SK-N-SH treated with all-trans-retinoic acid at 6 μM for 48 hours (cell line): ENCODE data around the gene APH1A.

Source experiments
- ATAC-seq: fragments of 200-7000 bp; cut with Tn5 transposase; 3 replicates; pipeline ENCODE4 v1.9.1; 2020; ENCODE audit warnings: mild to moderate bottlenecking, moderate library complexity
- ARNTL ChIP-seq: fragments of 450-650 bp; formaldehyde crosslinking; IDR thresholded peaks from 2 replicates; pipeline ENCODE4 v1.5.0; 2020; ENCODE audit warnings: low read depth, mild to moderate bottlenecking, moderate library complexity, borderline replicate concordance
- BACH2 ChIP-seq: fragments of 250-450 bp; sonication (Bioruptor Pico); IDR thresholded peaks from 2 replicates; pipeline ENCODE4 v1.9.0; 2021; ENCODE audit warnings: mild to moderate bottlenecking, borderline replicate concordance
- CREB5 ChIP-seq: fragments of 250-450 bp; sonication (Bioruptor Pico); IDR thresholded peaks from 2 replicates; pipeline ENCODE4 v1.5.1; 2020; ENCODE audit warnings: low read depth, mild to moderate bottlenecking, moderate library complexity
- ESRRG ChIP-seq: fragments of 250-450 bp; sonication (Bioruptor Pico); IDR thresholded peaks from 2 replicates; pipeline ENCODE4 v1.6.1; 2021; ENCODE audit warnings: mild to moderate bottlenecking
- GLIS3 ChIP-seq: fragments of 250-450 bp; sonication (Bioruptor Pico); IDR thresholded peaks from 2 replicates; pipeline ENCODE4 v1.5.0; 2020; ENCODE audit warnings: mild to moderate bottlenecking, moderate library complexity
- ISL1 ChIP-seq: fragments of 250-450 bp; sonication (Bioruptor Pico); IDR thresholded peaks from 2 replicates; pipeline ENCODE4 v2.1.2; 2022; ENCODE audit warnings: mild to moderate bottlenecking, moderate library complexity
- PATZ1 ChIP-seq: fragments of 250-450 bp; sonication (Bioruptor Pico); IDR thresholded peaks from 2 replicates; pipeline ENCODE4 v1.8.0; 2020; ENCODE audit warnings: mild to moderate bottlenecking, moderate library complexity, borderline replicate concordance
- POU6F1 ChIP-seq: fragments of 250-450 bp; sonication (Bioruptor Pico); IDR thresholded peaks from 2 replicates; pipeline ENCODE4 v1.8.0; 2021; ENCODE audit warnings: low read depth, mild to moderate bottlenecking, moderate library complexity, borderline replicate concordance
- PPARA ChIP-seq: fragments of 250-450 bp; sonication (Bioruptor Pico); IDR thresholded peaks from 2 replicates; pipeline ENCODE4 v1.5.0; 2020; ENCODE audit warnings: mild to moderate bottlenecking, borderline replicate concordance
- RARB ChIP-seq: fragments of 250-450 bp; sonication (Bioruptor Pico); IDR thresholded peaks from 2 replicates; pipeline ENCODE4 v1.8.0; 2021; ENCODE audit warnings: mild to moderate bottlenecking, moderate library complexity
- SNAI2 ChIP-seq: fragments of 250-450 bp; sonication (Bioruptor Pico); IDR thresholded peaks from 2 replicates; pipeline ENCODE4 v1.5.0; 2020; ENCODE audit warnings: mild to moderate bottlenecking, moderate library complexity
- TCF4 ChIP-seq: fragments of 250-450 bp; sonication (Bioruptor Pico); IDR thresholded peaks from 2 replicates; pipeline ENCODE4 v1.8.0; 2021; ENCODE audit warnings: mild to moderate bottlenecking, moderate library complexity, borderline replicate concordance
- TOX ChIP-seq: fragments of 250-450 bp; sonication (Bioruptor Pico); IDR thresholded peaks from 2 replicates; pipeline ENCODE4 v1.8.0; 2021; ENCODE audit warnings: mild to moderate bottlenecking, moderate library complexity, borderline replicate concordance
- TSHZ2 ChIP-seq: fragments of 250-450 bp; sonication (Bioruptor Pico); IDR thresholded peaks from 2 replicates; pipeline ENCODE4 v1.5.0; 2020; ENCODE audit warnings: mild to moderate bottlenecking, moderate library complexity
- ZC3H10 ChIP-seq: fragments of 250-450 bp; sonication (Bioruptor Pico); IDR thresholded peaks from 2 replicates; pipeline ENCODE4 v1.5.1; 2021; ENCODE audit warnings: mild to moderate bottlenecking, moderate library complexity
- ZFP3 ChIP-seq: fragments of 250-450 bp; sonication (Bioruptor Pico); IDR thresholded peaks from 2 replicates; pipeline ENCODE4 v1.5.0; 2020; ENCODE audit warnings: mild to moderate bottlenecking, moderate library complexity
- ZFP30 ChIP-seq: fragments of 450-650 bp; formaldehyde crosslinking; IDR thresholded peaks from 2 replicates; pipeline ENCODE4 v1.5.0; 2022; ENCODE audit warnings: mild to moderate bottlenecking, moderate library complexity
- ZNF565 ChIP-seq: fragments of 450-650 bp; formaldehyde crosslinking; conservative IDR thresholded peaks from 2 replicates; pipeline ENCODE4 v1.5.0; 2020; ENCODE audit warnings: low read depth, mild to moderate bottlenecking, moderate library complexity
- ZNF70 ChIP-seq: fragments of 450-650 bp; formaldehyde crosslinking; IDR thresholded peaks from 2 replicates; pipeline ENCODE4 v1.5.0; 2020; ENCODE audit warnings: mild to moderate bottlenecking, moderate library complexity
- ZNF8 ChIP-seq: fragments of 450-650 bp; formaldehyde crosslinking; IDR thresholded peaks from 2 replicates; pipeline ENCODE4 v1.5.0; 2020; ENCODE audit warnings: mild to moderate bottlenecking, moderate library complexity

The APH1A gene

GRCh38 chr1:150288822-150289221, 20.0 kb upstream of the APH1A start (continued):
- TF ChIP-seq CREB5 (CRISPR knock-in tag) (no peak), ZC3H10 (CRISPR knock-in tag) (no peak), ZNF70 (CRISPR knock-in tag) (no peak), TCF4 (no peak), POU6F1 (no peak)

GRCh38 chr1:150288382-150288781, 19.6 kb upstream of the APH1A start:
- TF ChIP-seq CREB5 (CRISPR knock-in tag) (no peak), TSHZ2 (CRISPR knock-in tag) (no peak), ZFP30 (CRISPR knock-in tag) (no peak)
- no peak for ATAC-seq

GRCh38 chr1:150283260-150283659, 14.4 kb upstream of the APH1A start:
- TF ChIP-seq BACH2 (CRISPR knock-in tag) (no peak), ZC3H10 (CRISPR knock-in tag) (no peak), ZNF565 (CRISPR knock-in tag) (no peak), ZFP3 (CRISPR knock-in tag) (no peak), ZNF70 (CRISPR knock-in tag) (no peak), ZFP30 (CRISPR knock-in tag) (no peak), ISL1 (CRISPR knock-in tag) (no peak), ESRRG (no peak), TSHZ2 (CRISPR knock-in tag) (no peak), RARB (CRISPR knock-in tag) (no peak), PPARA (no peak), PATZ1 (CRISPR knock-in tag) (no peak), ZNF8 (CRISPR knock-in tag) (no peak), TOX (CRISPR knock-in tag) (no peak), ARNTL (CRISPR knock-in tag) (no peak), CREB5 (CRISPR knock-in tag) (no peak), SNAI2 (CRISPR knock-in tag) (no peak), GLIS3 (no peak)
- no peak for ATAC-seq
